Stimulated activated CD4-positive, alpha-beta T cell treated with anti-CD3 and anti-CD28 coated beads, Interleukin-4, amount 100 ng/mL, for 1 hour (primary cell): ENCODE results near the gene KCNA1.
"Not testable (repeated sequence)": the region's sequence is repeated elsewhere in the genome, so short reads cannot be mapped to it uniquely, and the experiment has no call there.

Experiments
- DNase-seq: peaks from one replicate; pipeline ENCODE4 v3.0.0-alpha.2; 2020

KCNA1 gene

GRCh38 chr12:4909734-4910501 is at the start of gene KCNA1:
Gene KCNA1, plus strand, starts transcription at chr12:4909905. Its CDS starts 1,474 bp downstream, at chr12:4911379.
- peak; percentile 26 for DNase-seq

GRCh38 chr12:4860741-4861140 is 49.0 kb upstream of the KCNA1 start:
- DNase-seq: no peak

GRCh38 chr12:4862809-4863208 is 46.9 kb upstream of the KCNA1 start:
- no peak for DNase-seq

GRCh38 chr12:4864575-4864974 is 45.1 kb upstream of the KCNA1 start:
- DNase-seq: no peak

- DNase-seq: no peak
Observed at GRCh38 chr12:4865246-4865645, 44.5 kb upstream of the KCNA1 start.

- DNase-seq: no peak
Observed at GRCh38 chr12:4866299-4866698, 43.4 kb upstream of the KCNA1 start.

GRCh38 chr12:4867384-4867783 is 42.3 kb upstream of the KCNA1 start:
- DNase-seq: no peak

GRCh38 chr12:4870423-4870822 is 39.3 kb upstream of the KCNA1 start:
- no peak for DNase-seq

- no peak for DNase-seq
Observed at GRCh38 chr12:4871514-4871913, 38.2 kb upstream of the KCNA1 start.

- DNase-seq: no peak
Observed at GRCh38 chr12:4873947-4874346, 35.8 kb upstream of the KCNA1 start.

- no peak for DNase-seq
Observed at GRCh38 chr12:4874671-4875070, 35.0 kb upstream of the KCNA1 start.

GRCh38 chr12:4879481-4879880 is 30.2 kb upstream of the KCNA1 start:
- not testable (repeated sequence) for DNase-seq

GRCh38 chr12:4881266-4882064 is 28.2 kb upstream of the KCNA1 start:
- no peak for DNase-seq

GRCh38 chr12:4891866-4892265 is 17.8 kb upstream of the KCNA1 start:
- DNase-seq: no peak

GRCh38 chr12:4892418-4892817 is 17.3 kb upstream of the KCNA1 start:
- no peak for DNase-seq

- no peak for DNase-seq
Observed at GRCh38 chr12:4894019-4894418, 15.7 kb upstream of the KCNA1 start.

- DNase-seq: no peak
Observed at GRCh38 chr12:4899364-4899763, 10.3 kb upstream of the KCNA1 start.

- no peak for DNase-seq
Observed at GRCh38 chr12:4900327-4900726, 9.4 kb upstream of the KCNA1 start.

- no peak for DNase-seq
Observed at GRCh38 chr12:4905316-4905715, 4.4 kb upstream of the KCNA1 start.

- DNase-seq: peak; percentile 7
Observed at GRCh38 chr12:4908684-4909409, 858 bp upstream of the KCNA1 start.

- DNase-seq: no peak
Observed at GRCh38 chr12:4909410-4909733, 333 bp upstream of the KCNA1 start.

GRCh38 chr12:4910502-4911315 is 1.0 kb downstream of the KCNA1 start:
- peak; percentile 38 for DNase-seq
